Epithelial cell of proximal tubule (primary cell): ENCODE results near the gene MRPL17. TPM values are rescaled to one million over a fixed set of nuclear protein-coding genes. Genes with fewer than 3 reads are reported as not detected.
A peak's percentile ranks its signal among the peaks of the same experiment; 100 is the strongest.
"Not testable (repeated sequence)": the region's sequence is repeated elsewhere in the genome, so short reads cannot be mapped to it uniquely, and the experiment has no call there.

ENCODE experiments used
- DNase-seq: peaks from one replicate; pipeline ENCODE4 v3.0.0-alpha.2; 2011; ENCODE audit warnings: low read depth
- H3K4me3 ChIP-seq: 2 replicates; pipeline ENCODE4 v1.5.1; 2011; ENCODE audit warnings: low read depth, mild to moderate bottlenecking, low read length
- total RNA-seq: library from RNA; depleted of rRNA; stranded (reverse); fragments of >200 nt; gene quantifications from 2 replicates; pipeline ENCODE4 v1.2.3, GENCODE V29; 2015
- TF ChIP-seq, protein P1 (sequence below): conservative IDR thresholded peaks from 2 replicates; pipeline ENCODE4 v1.5.1; 2012; ENCODE audit warnings: low read depth, mild to moderate bottlenecking, low read length

MRPL17 gene
- total RNA-seq, 1 donor from 2014 or later, result 44.7 TPM

DNA sequence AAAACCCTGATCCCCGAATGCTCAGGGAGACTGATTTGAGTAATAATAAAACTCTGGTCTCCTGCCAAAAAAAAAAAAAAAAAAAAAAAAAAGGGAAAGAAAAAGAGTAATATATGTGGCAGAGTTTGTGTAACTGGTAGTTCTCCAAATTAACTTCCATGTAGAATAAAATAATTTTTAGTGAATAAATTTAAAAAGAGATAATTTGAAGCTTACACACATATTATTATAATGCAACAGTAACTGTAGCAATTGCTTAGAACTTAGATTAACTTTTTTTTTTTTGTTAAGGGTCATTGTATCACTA, 11.0 kb upstream of the MRPL17 start:
- no peak for DNase-seq
- no peak overlapping the region for H3K4me3 ChIP-seq
- TF ChIP-seq, protein P1, sequence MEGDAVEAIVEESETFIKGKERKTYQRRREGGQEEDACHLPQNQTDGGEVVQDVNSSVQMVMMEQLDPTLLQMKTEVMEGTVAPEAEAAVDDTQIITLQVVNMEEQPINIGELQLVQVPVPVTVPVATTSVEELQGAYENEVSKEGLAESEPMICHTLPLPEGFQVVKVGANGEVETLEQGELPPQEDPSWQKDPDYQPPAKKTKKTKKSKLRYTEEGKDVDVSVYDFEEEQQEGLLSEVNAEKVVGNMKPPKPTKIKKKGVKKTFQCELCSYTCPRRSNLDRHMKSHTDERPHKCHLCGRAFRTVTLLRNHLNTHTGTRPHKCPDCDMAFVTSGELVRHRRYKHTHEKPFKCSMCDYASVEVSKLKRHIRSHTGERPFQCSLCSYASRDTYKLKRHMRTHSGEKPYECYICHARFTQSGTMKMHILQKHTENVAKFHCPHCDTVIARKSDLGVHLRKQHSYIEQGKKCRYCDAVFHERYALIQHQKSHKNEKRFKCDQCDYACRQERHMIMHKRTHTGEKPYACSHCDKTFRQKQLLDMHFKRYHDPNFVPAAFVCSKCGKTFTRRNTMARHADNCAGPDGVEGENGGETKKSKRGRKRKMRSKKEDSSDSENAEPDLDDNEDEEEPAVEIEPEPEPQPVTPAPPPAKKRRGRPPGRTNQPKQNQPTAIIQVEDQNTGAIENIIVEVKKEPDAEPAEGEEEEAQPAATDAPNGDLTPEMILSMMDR, result no peak

DNA sequence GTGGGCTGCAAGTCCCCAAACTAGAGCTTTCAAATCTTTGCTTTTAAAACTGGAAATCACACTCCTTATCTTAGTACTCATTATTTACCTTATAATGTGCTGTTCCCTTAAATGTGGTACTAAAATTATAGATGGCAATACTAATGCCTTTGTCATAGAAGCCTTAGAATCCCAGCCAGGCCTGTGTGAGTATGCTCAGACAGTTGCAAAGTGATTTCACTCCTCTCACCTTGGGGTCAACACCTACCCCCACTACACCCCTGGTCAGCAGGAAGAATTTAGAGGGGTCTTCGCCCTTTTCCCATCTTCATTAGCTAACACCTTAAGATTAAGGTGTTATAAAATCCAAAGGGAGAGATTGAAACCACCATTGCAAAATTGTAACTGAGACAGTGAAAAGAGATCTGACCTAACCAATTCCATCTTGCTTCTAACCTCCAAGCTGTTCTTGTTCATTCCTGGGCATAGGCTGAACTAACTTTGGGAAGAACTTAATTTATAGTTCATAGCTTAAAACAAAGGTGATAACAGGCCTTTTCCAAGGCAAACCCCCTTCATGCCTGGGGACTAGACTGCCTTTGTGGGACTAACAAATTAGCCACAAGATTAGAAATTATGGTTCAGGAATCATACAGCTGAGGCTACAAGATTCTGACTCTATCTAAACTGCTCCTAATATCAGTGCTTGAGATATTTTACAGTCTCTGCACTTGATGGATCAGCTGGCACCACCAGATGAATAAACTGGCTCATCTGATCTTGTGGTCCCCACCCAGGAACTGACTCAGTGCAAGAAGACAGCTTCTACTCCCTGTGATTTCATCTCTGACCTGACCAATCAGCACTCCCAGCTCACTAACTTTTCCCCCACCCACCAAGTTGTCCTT, 10.4 kb upstream of the MRPL17 start:
- TF ChIP-seq, protein P1, result no peak
- H3K4me3 ChIP-seq, result no peak overlapping the region
- DNase-seq, result peak; percentile 69

- no peak for DNase-seq
- TF ChIP-seq, protein P1, result no peak
- no peak overlapping the region for H3K4me3 ChIP-seq
Observed at GRCh38 chr11:6692128-6692527, 9.0 kb upstream of the MRPL17 start.

DNA sequence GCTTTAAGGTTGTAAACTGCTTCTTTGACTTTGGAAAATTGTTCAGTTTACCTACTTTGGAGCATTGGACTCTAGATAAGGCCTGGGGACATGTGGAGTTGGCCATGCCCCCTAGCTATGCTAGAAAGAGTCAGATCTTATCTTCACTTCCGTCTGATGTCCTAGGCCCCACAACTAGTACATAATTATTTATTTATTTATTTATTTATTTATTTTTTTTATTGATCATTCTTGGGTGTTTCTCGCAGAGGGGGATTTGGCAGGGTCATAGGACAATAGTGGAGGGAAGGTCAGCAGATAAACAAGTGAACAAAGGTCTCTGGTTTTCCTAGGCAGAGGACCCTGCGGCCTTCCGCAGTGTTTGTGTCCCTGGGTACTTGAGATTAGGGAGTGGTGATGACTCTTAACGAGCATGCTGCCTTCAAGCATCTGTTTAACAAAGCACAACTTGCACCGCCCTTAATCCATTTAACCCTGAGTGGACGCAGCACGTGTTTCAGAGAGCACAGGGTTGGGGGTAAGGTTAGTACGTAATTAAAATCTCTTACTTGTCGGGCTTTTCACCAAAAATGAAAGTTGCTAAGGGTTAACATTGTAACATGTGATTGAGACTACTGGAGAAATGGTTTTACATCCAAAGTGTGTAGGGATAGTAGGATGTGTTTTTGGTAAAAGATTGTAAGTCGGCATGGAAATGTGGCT, 7.4 kb upstream of the MRPL17 start:
- H3K4me3 ChIP-seq, DNase-seq: not testable (repeated sequence)

DNA sequence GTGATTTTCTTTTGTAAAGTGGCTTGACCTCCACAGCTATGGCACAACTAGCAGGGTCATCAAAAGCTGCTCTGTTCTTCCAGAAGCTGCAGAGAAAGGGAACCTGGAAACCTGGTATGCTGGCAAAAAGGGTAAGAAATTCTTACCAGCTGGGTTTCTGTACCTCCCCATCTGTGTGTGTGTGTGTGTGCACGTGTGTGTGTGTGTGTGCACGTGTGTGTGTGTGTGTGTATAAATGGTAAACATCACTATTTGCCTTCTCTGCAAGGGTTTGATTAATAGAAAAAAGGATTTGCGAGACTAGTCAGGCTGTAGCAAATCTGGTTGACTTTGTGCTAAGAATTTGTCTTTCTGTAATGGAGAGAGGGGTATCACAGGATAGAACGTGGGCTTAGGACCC, 4.7 kb upstream of the MRPL17 start:
- DNase-seq, result no peak
- TF ChIP-seq, protein P1, result no peak
- H3K4me3 ChIP-seq, result no peak overlapping the region

DNA sequence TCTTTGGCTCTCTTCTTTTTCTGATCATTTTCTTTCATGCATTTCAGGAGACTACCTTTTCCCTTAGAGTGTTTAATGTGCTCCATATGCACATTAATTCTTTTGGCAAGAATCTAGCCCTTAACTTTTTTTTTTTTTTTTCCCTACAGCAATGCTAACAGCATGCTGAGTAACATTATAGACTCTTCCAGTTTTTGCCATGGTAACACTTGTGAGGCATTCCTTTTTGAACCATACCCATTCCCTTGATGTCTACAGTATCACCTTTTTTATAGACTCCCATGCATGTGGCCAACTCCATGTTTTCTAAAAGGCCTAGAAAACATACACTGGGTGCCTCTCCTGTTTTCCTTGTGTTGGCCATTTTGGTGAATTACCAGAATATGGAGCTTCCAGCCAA, 2.9 kb upstream of the MRPL17 start:
- DNase-seq, result no peak
- no peak overlapping the region for H3K4me3 ChIP-seq
- TF ChIP-seq, protein P1, result no peak

DNA sequence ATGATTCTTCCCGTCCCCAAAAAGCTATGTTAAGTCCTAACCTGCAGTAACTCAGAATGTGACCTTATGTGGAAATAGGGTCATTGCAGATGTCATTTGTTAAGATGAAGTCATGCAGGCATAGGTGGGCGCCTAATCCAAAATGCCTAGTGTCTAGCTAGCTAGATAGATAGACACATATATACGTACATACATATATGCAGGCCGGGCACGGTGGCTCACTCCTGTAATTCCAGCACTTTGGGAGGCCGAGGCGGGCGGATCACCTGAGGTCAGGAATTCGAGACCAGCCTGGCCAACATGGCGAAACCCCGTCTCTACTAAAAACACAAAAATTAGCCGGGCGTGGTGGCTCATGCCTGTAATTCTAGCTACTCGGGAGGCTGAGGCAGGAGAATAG, 928 bp upstream of the MRPL17 start:
- DNase-seq, H3K4me3 ChIP-seq: not testable (repeated sequence)

DNA sequence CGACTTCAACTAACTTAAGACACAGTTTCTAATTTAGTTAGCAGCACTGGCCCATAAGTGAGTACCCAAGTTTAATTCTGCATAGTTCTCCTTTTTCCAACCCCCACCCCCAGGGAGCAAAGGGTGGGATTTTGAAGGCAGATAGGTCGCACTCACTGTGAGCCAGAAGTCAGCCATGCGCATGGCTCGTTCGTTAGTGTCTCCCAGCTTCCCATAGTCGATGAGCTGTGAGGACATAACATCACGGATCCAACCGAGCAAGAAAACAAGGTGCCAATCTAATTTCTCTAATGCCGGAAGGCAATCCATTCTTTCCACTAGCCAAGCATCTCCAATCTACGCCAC, 577 bp downstream of the MRPL17 start:
- TF ChIP-seq, protein P1, result no peak
- H3K4me3 ChIP-seq, result peak overlapping the region; percentile 97
- no peak for DNase-seq
